ENCODE results near the gene HIPK2.

The HIPK2 gene

GRCh38 chr7:139643951-139644585 lies 133.7 kb downstream of the HIPK2 start:
- no peak overlapping the region for H3K4me2 ChIP-seq (ENCODE audit: insufficient read depth, low read length)
- TF ChIP-seq, protein P1, sequence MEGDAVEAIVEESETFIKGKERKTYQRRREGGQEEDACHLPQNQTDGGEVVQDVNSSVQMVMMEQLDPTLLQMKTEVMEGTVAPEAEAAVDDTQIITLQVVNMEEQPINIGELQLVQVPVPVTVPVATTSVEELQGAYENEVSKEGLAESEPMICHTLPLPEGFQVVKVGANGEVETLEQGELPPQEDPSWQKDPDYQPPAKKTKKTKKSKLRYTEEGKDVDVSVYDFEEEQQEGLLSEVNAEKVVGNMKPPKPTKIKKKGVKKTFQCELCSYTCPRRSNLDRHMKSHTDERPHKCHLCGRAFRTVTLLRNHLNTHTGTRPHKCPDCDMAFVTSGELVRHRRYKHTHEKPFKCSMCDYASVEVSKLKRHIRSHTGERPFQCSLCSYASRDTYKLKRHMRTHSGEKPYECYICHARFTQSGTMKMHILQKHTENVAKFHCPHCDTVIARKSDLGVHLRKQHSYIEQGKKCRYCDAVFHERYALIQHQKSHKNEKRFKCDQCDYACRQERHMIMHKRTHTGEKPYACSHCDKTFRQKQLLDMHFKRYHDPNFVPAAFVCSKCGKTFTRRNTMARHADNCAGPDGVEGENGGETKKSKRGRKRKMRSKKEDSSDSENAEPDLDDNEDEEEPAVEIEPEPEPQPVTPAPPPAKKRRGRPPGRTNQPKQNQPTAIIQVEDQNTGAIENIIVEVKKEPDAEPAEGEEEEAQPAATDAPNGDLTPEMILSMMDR (IDR thresholded peaks at IDR 0.05; ENCODE audit: borderline replicate concordance, extremely low read depth, low read length, poor library complexity, severe bottlenecking), result no peak
- no peak for TF ChIP-seq EZH2 (IDR thresholded peaks at IDR 0.05; ENCODE audit: borderline replicate concordance, low read depth, low read length, severe bottlenecking)
- H3K79me2 ChIP-seq (ENCODE audit: insufficient read depth, low read length), result no peaks in the 10 kb centered on the region
- H3K9me3 ChIP-seq (ENCODE audit: insufficient read depth, low read length, severe bottlenecking), result no peaks in the 10 kb centered on the region
- peaks cover 4% of the 10 kb centered on the region; the same call in 1 of the 2 replicates for H4K20me1 ChIP-seq (ENCODE audit: insufficient read depth, low read length)
- no peak overlapping the region for H3K9ac ChIP-seq (ENCODE audit: low read depth, low read length)
- DNase-seq (no peak), ATAC-seq (ENCODE audit: insufficient read depth, low read depth) (no peak)
- no peak overlapping the region for H3K4me3 ChIP-seq (ENCODE audit: low read depth in 1 of 2, low read length in 2 of 2)
- H3K27me3 ChIP-seq (ENCODE audit: insufficient read depth, low read length, poor library complexity), result no peaks in the 10 kb centered on the region
- no peak overlapping the region for H2AFZ ChIP-seq (ENCODE audit: low read depth, low read length)
- no peak overlapping the region for H3K27ac ChIP-seq (ENCODE audit: low read length)
- no peaks in the 10 kb centered on the region for H3K4me1 ChIP-seq (ENCODE audit: insufficient read depth, low read length)
- no peaks in the 10 kb centered on the region for H3K36me3 ChIP-seq (ENCODE audit: insufficient read depth, low read length)

- Histone ChIP-seq H2AFZ (ENCODE audit: low read depth, low read length) (no peak overlapping the region), H4K20me1 (ENCODE audit: insufficient read depth, low read length) (peaks cover 4% of the 10 kb centered on the region; the same call in 1 of the 2 replicates), H3K36me3 (ENCODE audit: insufficient read depth, low read length) (no peaks in the 10 kb centered on the region), H3K79me2 (ENCODE audit: insufficient read depth, low read length) (no peaks in the 10 kb centered on the region), H3K9ac (ENCODE audit: low read depth, low read length) (no peak overlapping the region), H3K4me1 (ENCODE audit: insufficient read depth, low read length) (peaks cover 1% of the 10 kb centered on the region), H3K27me3 (ENCODE audit: insufficient read depth, low read length, poor library complexity) (no peaks in the 10 kb centered on the region), H3K27ac (ENCODE audit: low read length) (no peak overlapping the region), H3K4me3 (ENCODE audit: low read depth in 1 of 2, low read length in 2 of 2) (no peak overlapping the region), H3K9me3 (ENCODE audit: insufficient read depth, low read length, severe bottlenecking) (no peaks in the 10 kb centered on the region), H3K4me2 (ENCODE audit: insufficient read depth, low read length) (no peak overlapping the region)
- ATAC-seq (ENCODE audit: insufficient read depth, low read depth) (no peak), DNase-seq (no peak)
- TF ChIP-seq EZH2 (IDR thresholded peaks at IDR 0.05; ENCODE audit: borderline replicate concordance, low read depth, low read length, severe bottlenecking), result no peak
- TF ChIP-seq, protein P1 (IDR thresholded peaks at IDR 0.05; ENCODE audit: borderline replicate concordance, extremely low read depth, low read length, poor library complexity, severe bottlenecking), result no peak
These were observed 135.5 kb downstream of the HIPK2 start for GRCh38 chr7:139642283-139642682.

- H3K4me1 ChIP-seq (ENCODE audit: insufficient read depth, low read length), result peaks cover 9% of the 10 kb centered on the region
- H3K36me3 ChIP-seq (ENCODE audit: insufficient read depth, low read length), result no peaks in the 10 kb centered on the region
- H4K20me1 ChIP-seq (ENCODE audit: insufficient read depth, low read length), result peaks cover 4% of the 10 kb centered on the region; the same call in 1 of the 2 replicates
- DNase-seq, result no peak
- H3K27ac ChIP-seq (ENCODE audit: low read length), result no peak overlapping the region
- TF ChIP-seq, protein P1 (IDR thresholded peaks at IDR 0.05; ENCODE audit: borderline replicate concordance, extremely low read depth, low read length, poor library complexity, severe bottlenecking), result no peak
- no peak for TF ChIP-seq EZH2 (IDR thresholded peaks at IDR 0.05; ENCODE audit: borderline replicate concordance, low read depth, low read length, severe bottlenecking)
- H3K79me2 ChIP-seq (ENCODE audit: insufficient read depth, low read length), result no peaks in the 10 kb centered on the region
- H3K27me3 ChIP-seq (ENCODE audit: insufficient read depth, low read length, poor library complexity), result no peaks in the 10 kb centered on the region
- H3K4me2 ChIP-seq (ENCODE audit: insufficient read depth, low read length), result no peak overlapping the region
- H3K4me3 ChIP-seq (ENCODE audit: low read depth in 1 of 2, low read length in 2 of 2), result no peak overlapping the region
- no peaks in the 10 kb centered on the region for H3K9me3 ChIP-seq (ENCODE audit: insufficient read depth, low read length, severe bottlenecking)
- no peak for ATAC-seq (ENCODE audit: insufficient read depth, low read depth)
- H2AFZ ChIP-seq (ENCODE audit: low read depth, low read length), result no peak overlapping the region
- no peak overlapping the region for H3K9ac ChIP-seq (ENCODE audit: low read depth, low read length)
These were observed 136.3 kb downstream of the HIPK2 start for GRCh38 chr7:139641337-139641992.

All from DND-41 (cell line).